Spleen (tissue), 11 donors: ENCODE measurements around the gene ZNF296. TPM values are rescaled to one million over a fixed set of nuclear protein-coding genes. Genes with fewer than 3 reads are reported as not detected.

ENCODE experiments used
- DNase-seq: peaks from one replicate; pipeline ENCODE4 v3.0.0-alpha.2; 2020
- H3K27ac ChIP-seq, 8 donors: fragments of 200-600 bp; sonication (generic) in 7 of 8; 1 replicate in 4 of 8; 2 replicates in 4 of 8; pipeline versions ENCODE4 v1.5.0 to v1.8.0; 2016 to 2021; ENCODE audit warnings: inconsistent platforms in 4 of 8, mild to moderate bottlenecking in 4 of 8, moderate library complexity in 1 of 8
- H3K27me3 ChIP-seq, 7 donors: fragments of 200-600 bp; sonication (generic) in 6 of 7; replicated peaks in 1 of 7; 1 replicate in 4 of 7; 2 replicates in 3 of 7; pipeline versions ENCODE4 v1.5.0 to v1.8.0; 2016 to 2021; ENCODE audit warnings: inconsistent platforms in 3 of 7, mild to moderate bottlenecking in 1 of 7
- H3K36me3 ChIP-seq, 6 donors: fragments of 200-600 bp; sonication (generic) in 5 of 6; 1 replicate in 4 of 6; 2 replicates in 2 of 6; pipeline versions ENCODE4 v1.5.0 to v1.8.0; 2016 to 2021; ENCODE audit warnings: inconsistent platforms in 2 of 6
- H3K4me1 ChIP-seq, 6 donors: fragments of 200-600 bp; sonication (generic) in 5 of 6; 1 replicate in 3 of 6; 2 replicates in 3 of 6; pipeline versions ENCODE4 v1.5.0 to v1.8.0; 2016 to 2021; ENCODE audit warnings: inconsistent platforms in 3 of 6
- H3K4me3 ChIP-seq, 8 donors: fragments of 200-600 bp; sonication (generic) in 7 of 8; 1 replicate in 4 of 8; 2 replicates in 4 of 8; pipeline versions ENCODE4 v1.5.0 to v1.8.0; 2016 to 2021; ENCODE audit warnings: inconsistent platforms in 4 of 8, mild to moderate bottlenecking in 4 of 8, moderate library complexity in 2 of 8
- H3K9me3 ChIP-seq, 8 donors: fragments of 200-600 bp; sonication (generic) in 7 of 8; 1 replicate in 4 of 8; 2 replicates in 4 of 8; pipeline versions ENCODE4 v1.5.0 to v1.8.0; 2016 to 2021; ENCODE audit warnings: inconsistent platforms in 4 of 8
- CTCF ChIP-seq, 11 experiments: fragments of 200-600 bp in 7 of 11; fragments of 450-650 bp in 4 of 11; sonication (generic) in 4 of 11; IDR thresholded peaks in 8 of 11; conservative IDR thresholded peaks in 3 of 11; 1 replicate in 7 of 11; 2 replicates in 4 of 11; pipeline versions ENCODE4 v1.4.0 to v1.8.0; 2016 to 2021; ENCODE audit warnings: antibody characterized with exemption in 11 of 11, inconsistent platforms in 4 of 11, mild to moderate bottlenecking in 1 of 11
- POLR2A ChIP-seq, 3 donors: fragments of 450-650 bp; IDR thresholded peaks; one replicate each; pipeline ENCODE4 v1.5.1; 2017; ENCODE audit warnings: antibody characterized with exemption in 3 of 3, mild to moderate bottlenecking in 1 of 3
- POLR2AphosphoS5 ChIP-seq, 3 donors: sonication (generic); formaldehyde crosslinking; IDR thresholded peaks; one replicate each; pipeline ENCODE4 v1.5.1; 2017; ENCODE audit warnings: antibody characterized with exemption in 3 of 3
- WGBS, 5 donors: extraction: QIAGEN DNeasy Blood & Tissue Kit in 3 of 5; methylation state at CpG; one replicate each; pipeline versions ENCODE4 v1.1.5 to v1.1.7; 2013 to 2018; 5-methylcytosine and 5-hydroxymethylcytosine counted together
- intact Hi-C: fragments of 100-400 bp; cut with DNase I; formaldehyde crosslinking; loops from one replicate; pipeline ENCODE4 v1.15.0; 2023; ENCODE audit warnings: low total_unique reads
- polyA plus RNA-seq, 3 donors: library from polyadenylated mRNA; stranded (reverse); fragments of 200-250 nt; gene quantifications; one replicate each; pipeline ENCODE4 v1.2.1, GENCODE V29; 2013
- total RNA-seq, 7 donors: library from RNA; depleted of rRNA in 3 of 7; stranded (reverse); fragments of >200 nt in 3 of 7; fragmentation: NEBNext Ultra II Directional in 4 of 7; extraction: Animal tissue kit (Norgen Biotek cat#: 25700) in 4 of 7; gene quantifications; one replicate each; pipeline versions ENCODE4 v1.1.0 to v1.2.1, GENCODE V29; 2016 to 2021
- donor health status: healthy with polysubstance abuse.
- donor health status: DM: no; HTN: no; CAD: no; lungs with moderate emphysema.
- donor health status: DM: no; HTN: no; CAD: no.
- donor health status: Bipolar disorder and iron deficiency.
- donor health status: healthy.
- donor health status: DM: no; HTN: no; CAD: no.
- donor health status: DM: yes; HTN: yes; CAD: no.

The ZNF296 gene
- total and polyA plus RNA-seq, 10 donors, result 3.9 to 11.9 (median 7.4) TPM

DNA sequence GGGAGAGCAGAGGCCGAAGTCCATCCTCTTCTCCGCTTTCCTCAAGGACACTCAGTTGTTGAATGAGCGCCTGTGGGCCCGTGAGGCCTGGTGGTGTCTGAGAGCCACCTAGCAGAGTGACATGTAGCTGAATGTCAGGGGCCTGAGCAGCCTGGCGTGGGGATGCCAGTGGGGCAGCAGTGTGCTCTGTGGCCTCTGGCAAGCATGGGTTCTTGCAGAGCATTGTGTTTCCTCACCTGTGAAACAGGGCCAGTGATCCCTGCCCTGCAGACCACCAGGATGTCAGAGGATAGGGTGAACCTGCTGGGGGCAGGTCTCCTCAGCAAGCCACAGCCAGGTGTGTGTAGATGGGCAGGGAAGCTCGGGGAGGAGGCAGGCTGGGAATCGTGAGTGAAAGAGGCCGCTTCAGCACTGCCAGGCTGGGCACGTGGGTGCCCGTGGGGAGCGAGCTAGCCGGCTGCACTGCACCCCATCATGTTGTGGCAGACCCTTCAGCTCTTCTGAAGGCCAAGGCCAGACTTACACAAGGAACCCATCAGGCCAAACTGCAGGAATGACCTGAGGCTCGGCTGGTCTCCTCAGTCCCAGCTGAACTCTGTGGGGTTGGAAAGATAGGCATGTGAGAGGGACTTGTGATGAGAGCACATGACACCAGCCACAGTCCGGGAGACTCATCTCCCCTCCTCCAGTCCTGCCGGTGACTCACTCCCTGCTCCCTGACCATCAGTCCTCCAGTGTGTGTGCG lies 21.7 kb upstream of the ZNF296 start:
- Histone ChIP-seq H3K27me3 (no peaks in the 10 kb centered on the region), H3K4me1 (peaks cover 19 to 97% (median 71%) of the 10 kb centered on the region in 6 donors), H3K27ac (no peak overlapping the region), H3K4me3 (no peak overlapping the region), H3K9me3 (no peaks in the 10 kb centered on the region), H3K36me3 (peaks cover 0 to 18% (median 0%) of the 10 kb centered on the region in 6 donors)
- TF ChIP-seq CTCF (IDR thresholded peaks at IDR 0.05 in 8 of 11, conservative IDR thresholded peaks at IDR 0.05 in 3 of 11), result no peak
- TF ChIP-seq POLR2A (IDR thresholded peaks at IDR 0.05), result no peak
- TF ChIP-seq POLR2AphosphoS5 (IDR thresholded peaks at IDR 0.05), result no peak
- no peak for DNase-seq
- intact Hi-C loops, result no loop called here
- 65 to 83% (median 75%) methylated on average over 13 to 16 of the region's 16 CpGs for WGBS, 5 donors

GRCh38 chr19:45097450-45097775 lies 21.1 kb upstream of the ZNF296 start:
- WGBS, 5 donors, result 79 to 95% (median 92%) methylated on average over 7 of the region's 7 CpGs
- no peak overlapping the region for H3K27ac ChIP-seq
- no peaks in the 10 kb centered on the region for H3K27me3 ChIP-seq
- intact Hi-C loops, result no loop called here
- no peak for TF ChIP-seq POLR2A (IDR thresholded peaks at IDR 0.05)
- no peak for TF ChIP-seq POLR2AphosphoS5 (IDR thresholded peaks at IDR 0.05)
- no peak for TF ChIP-seq CTCF (IDR thresholded peaks at IDR 0.05 in 8 of 11, conservative IDR thresholded peaks at IDR 0.05 in 3 of 11)
- peaks cover 14 to 94% (median 67%) of the 10 kb centered on the region in 6 donors for H3K4me1 ChIP-seq
- H3K4me3 ChIP-seq, result no peak overlapping the region
- no peak for DNase-seq
- no peaks in the 10 kb centered on the region for H3K9me3 ChIP-seq
- H3K36me3 ChIP-seq, result peaks cover 0 to 18% (median 0%) of the 10 kb centered on the region in 6 donors

- peaks cover 14 to 93% (median 61%) of the 10 kb centered on the region in 6 donors for H3K4me1 ChIP-seq
- TF ChIP-seq POLR2A (IDR thresholded peaks at IDR 0.05) (no peak), POLR2AphosphoS5 (IDR thresholded peaks at IDR 0.05) (no peak), CTCF (IDR thresholded peaks at IDR 0.05 in 8 of 11, conservative IDR thresholded peaks at IDR 0.05 in 3 of 11) (no peak)
- WGBS, 5 donors, result 86 to 92% (median 87%) methylated on average over 7 of the region's 7 CpGs
- no peak overlapping the region for H3K27ac ChIP-seq
- no peaks in the 10 kb centered on the region for H3K9me3 ChIP-seq
- H3K27me3 ChIP-seq, result no peaks in the 10 kb centered on the region
- no peak for DNase-seq
- H3K36me3 ChIP-seq, result peaks cover 0 to 18% (median 0%) of the 10 kb centered on the region in 6 donors
- H3K4me3 ChIP-seq, result no peak overlapping the region
- intact Hi-C loops, result no loop called here
These were observed 20.4 kb upstream of the ZNF296 start for GRCh38 chr19:45096700-45097099.

DNA sequence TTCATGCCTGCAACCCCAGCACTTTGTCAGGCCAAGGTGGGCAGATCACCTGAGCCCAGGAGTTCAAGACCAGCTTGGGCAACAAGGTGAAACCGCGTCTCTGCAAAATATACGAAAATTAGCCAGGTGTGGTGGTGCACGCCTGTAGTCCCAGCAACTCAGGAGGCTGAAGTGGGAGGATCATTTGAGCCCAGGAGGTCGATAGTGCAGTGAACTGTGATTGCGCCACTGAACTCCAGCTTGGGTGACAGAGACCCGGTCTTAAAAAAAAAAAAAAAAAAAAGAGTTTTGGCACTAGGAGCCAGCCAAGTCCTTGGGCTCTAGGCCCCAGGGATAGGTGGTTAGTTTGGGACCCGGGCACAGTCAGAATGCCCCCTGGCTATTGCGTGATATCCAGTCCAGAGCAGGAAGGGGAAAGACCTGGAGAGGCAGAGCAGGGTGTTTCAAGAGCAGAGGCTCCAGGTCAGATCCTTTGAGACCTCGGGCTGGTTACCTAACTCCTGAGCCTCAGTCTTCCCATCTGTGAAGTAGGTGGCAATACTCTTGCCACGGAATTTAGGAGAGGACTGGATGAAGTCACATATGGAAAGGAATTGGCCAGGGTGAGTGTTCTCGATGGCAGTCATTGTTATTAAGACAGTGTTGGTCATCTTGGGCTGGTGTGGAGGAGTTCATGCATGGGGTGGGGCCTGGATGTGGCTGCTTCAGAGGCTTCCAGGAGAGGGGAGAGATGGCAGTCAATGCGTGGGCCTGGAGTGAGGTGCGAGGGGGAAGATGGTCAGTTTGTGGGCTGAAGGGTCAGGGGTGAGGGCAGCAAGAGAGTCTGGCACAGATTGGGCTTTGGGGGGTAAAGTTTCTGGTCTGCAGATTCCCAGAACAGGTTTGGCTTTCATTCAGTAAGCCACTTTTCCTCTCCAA lies 19.5 kb upstream of the ZNF296 start:
- no peak overlapping the region for H3K27ac ChIP-seq
- no peak for DNase-seq
- H3K9me3 ChIP-seq, result no peaks in the 10 kb centered on the region
- peaks cover 17 to 93% (median 65%) of the 10 kb centered on the region in 6 donors for H3K4me1 ChIP-seq
- intact Hi-C loops, result no loop called here
- H3K36me3 ChIP-seq, result peaks cover 0 to 20% (median 1%) of the 10 kb centered on the region in 6 donors
- no peak for TF ChIP-seq CTCF (IDR thresholded peaks at IDR 0.05 in 8 of 11, conservative IDR thresholded peaks at IDR 0.05 in 3 of 11)
- no peak for TF ChIP-seq POLR2A (IDR thresholded peaks at IDR 0.05)
- no peak for TF ChIP-seq POLR2AphosphoS5 (IDR thresholded peaks at IDR 0.05)
- 86 to 92% (median 88%) methylated on average over 14 of the region's 14 CpGs for WGBS, 5 donors
- no peak overlapping the region for H3K4me3 ChIP-seq
- H3K27me3 ChIP-seq, result no peaks in the 10 kb centered on the region
